ENCODE measurements around the gene ADD1.

The ADD1 gene

DNA sequence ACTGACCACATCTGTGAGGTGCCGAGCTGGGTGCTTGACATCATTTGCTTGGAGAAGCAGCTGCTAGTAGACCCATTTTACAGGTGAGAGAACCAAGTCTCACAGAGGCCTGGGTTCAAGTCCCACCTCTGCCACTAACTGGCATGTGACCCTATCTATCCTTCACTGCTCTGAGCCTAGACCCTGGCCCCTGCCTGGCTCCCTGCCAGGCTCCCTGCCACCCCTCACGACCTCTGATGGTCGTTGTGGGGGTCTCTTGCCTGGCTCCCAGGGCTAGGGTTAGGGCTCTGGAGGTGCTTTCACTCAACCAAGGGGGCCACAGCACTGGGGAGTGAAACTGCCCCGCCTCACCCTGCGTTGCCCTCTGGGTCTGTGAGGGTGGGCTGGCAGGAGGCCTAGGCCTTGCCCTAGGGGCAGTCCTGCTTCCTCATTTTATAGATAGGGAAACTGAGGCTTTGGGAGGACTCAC, 7.2 kb upstream of the ADD1 start:
- no peaks in the 10 kb centered on the region for H3K79me2 ChIP-seq
- H2AFZ ChIP-seq, result no peak overlapping the region
- no peaks in the 10 kb centered on the region for H3K9me3 ChIP-seq (ENCODE audit: control insufficient read depth, low read length)
- no peaks in the 10 kb centered on the region for H3K4me1 ChIP-seq
- no peak for TF ChIP-seq CTCF (IDR thresholded peaks at IDR 0.05)
- no peaks in the 10 kb centered on the region for H3K36me3 ChIP-seq (ENCODE audit: control insufficient read depth, insufficient read depth, low read length)
- no peaks in the 10 kb centered on the region for H3K27me3 ChIP-seq (ENCODE audit: control insufficient read depth, insufficient read depth, low read length)
- no peak overlapping the region for H3K4me3 ChIP-seq (ENCODE audit: low read depth, low read length)
- no peak overlapping the region for H3K9ac ChIP-seq
- H3K4me2 ChIP-seq (ENCODE audit: low read length), result no peak overlapping the region
- H3K27ac ChIP-seq, result no peak overlapping the region

DNA sequence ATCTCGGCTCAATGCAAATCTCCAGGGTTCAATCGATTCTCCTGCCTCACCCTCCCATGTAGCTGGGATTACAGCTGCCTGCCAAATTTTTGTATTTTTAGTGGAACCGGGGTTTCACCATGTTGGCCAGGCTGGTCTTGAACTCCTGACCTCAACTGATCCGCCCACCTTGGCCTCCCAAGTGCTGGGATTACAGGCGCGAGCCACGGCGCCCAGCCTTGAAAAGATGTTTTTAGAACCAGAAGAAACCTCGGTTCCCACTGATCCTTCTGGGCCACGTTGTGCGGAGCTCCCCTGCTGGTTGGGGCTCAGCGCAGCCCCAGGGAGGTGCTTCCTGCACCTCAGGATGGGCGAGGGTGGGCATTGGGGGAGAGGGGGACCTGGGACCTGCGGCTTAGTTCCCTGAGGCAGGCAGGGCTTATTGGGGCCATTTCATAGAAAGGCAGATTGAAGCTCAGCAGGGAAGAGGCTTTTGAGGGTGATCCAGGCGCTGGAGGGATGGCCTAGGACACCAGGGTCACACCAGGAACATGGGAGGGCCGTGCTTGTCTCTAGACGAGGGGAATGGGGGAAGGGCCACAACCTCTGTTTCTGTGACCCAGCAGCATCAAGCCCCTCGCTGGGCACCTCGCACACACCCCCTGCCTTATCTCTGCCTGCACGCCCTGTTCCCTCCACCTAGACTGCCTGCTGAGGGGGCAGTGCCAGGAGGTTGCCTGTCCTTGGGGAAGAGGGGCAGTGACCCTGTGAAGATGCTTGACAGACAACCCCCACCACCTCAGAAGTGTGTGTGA, 6.3 kb upstream of the ADD1 start:
- Histone ChIP-seq H3K4me3 (ENCODE audit: low read depth, low read length) (no peak overlapping the region), H3K27ac (no peak overlapping the region), H3K27me3 (ENCODE audit: control insufficient read depth, insufficient read depth, low read length) (no peaks in the 10 kb centered on the region), H2AFZ (no peak overlapping the region), H3K4me2 (ENCODE audit: low read length) (no peak overlapping the region), H3K79me2 (no peaks in the 10 kb centered on the region), H3K9ac (no peak overlapping the region), H3K9me3 (ENCODE audit: control insufficient read depth, low read length) (no peaks in the 10 kb centered on the region), H3K36me3 (ENCODE audit: control insufficient read depth, insufficient read depth, low read length) (no peaks in the 10 kb centered on the region), H3K4me1 (no peaks in the 10 kb centered on the region)
- no peak for TF ChIP-seq CTCF (IDR thresholded peaks at IDR 0.05)

DNA sequence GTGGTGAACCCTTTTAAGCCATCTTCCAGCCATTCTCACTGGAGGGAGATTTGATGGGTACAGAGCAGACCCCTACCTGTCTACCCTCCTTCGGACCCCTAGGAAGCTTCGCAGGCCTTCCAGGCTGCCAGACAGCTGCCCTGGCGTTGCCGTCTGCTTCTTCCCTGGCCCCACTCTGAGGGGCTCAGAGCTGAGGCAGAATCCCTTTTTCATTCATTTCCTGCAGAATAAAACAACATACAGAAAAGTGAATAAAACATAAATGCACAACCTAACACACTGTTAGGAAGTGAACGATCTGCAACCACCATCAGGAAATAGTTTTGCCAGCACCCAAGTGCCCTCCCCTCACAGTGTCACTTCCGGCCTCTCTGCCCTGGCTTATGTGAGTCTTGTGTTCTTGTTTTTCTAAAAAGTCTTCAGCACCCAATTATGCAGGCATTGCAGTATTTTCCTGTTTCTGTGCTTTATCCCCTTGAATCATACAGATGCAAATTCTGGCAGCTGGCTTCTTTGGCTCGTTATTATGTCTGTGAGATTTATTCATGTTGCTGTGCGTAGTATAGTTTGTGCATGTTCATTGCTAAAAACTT, 5.6 kb upstream of the ADD1 start:
- no peak overlapping the region for H3K4me3 ChIP-seq (ENCODE audit: low read depth, low read length)
- H2AFZ ChIP-seq, result no peak overlapping the region
- no peak overlapping the region for H3K9ac ChIP-seq
- no peak overlapping the region for H3K27ac ChIP-seq
- no peaks in the 10 kb centered on the region for H3K79me2 ChIP-seq
- no peaks in the 10 kb centered on the region for H3K27me3 ChIP-seq (ENCODE audit: control insufficient read depth, insufficient read depth, low read length)
- H3K4me2 ChIP-seq (ENCODE audit: low read length), result no peak overlapping the region
- H3K4me1 ChIP-seq, result no peaks in the 10 kb centered on the region
- H3K36me3 ChIP-seq (ENCODE audit: control insufficient read depth, insufficient read depth, low read length), result no peaks in the 10 kb centered on the region
- no peak for TF ChIP-seq CTCF (IDR thresholded peaks at IDR 0.05)
- H3K9me3 ChIP-seq (ENCODE audit: control insufficient read depth, low read length), result no peaks in the 10 kb centered on the region

GRCh38 chr4:2839060-2839459, 4.6 kb upstream of the ADD1 start:
- Histone ChIP-seq H3K27me3 (ENCODE audit: control insufficient read depth, insufficient read depth, low read length) (no peaks in the 10 kb centered on the region), H3K9me3 (ENCODE audit: control insufficient read depth, low read length) (no peaks in the 10 kb centered on the region), H3K27ac (no peak overlapping the region), H3K4me3 (ENCODE audit: low read depth, low read length) (no peak overlapping the region), H3K36me3 (ENCODE audit: control insufficient read depth, insufficient read depth, low read length) (no peaks in the 10 kb centered on the region), H3K4me1 (no peaks in the 10 kb centered on the region), H3K79me2 (no peaks in the 10 kb centered on the region), H3K4me2 (ENCODE audit: low read length) (no peak overlapping the region), H3K9ac (no peak overlapping the region), H2AFZ (no peak overlapping the region)
- no peak for TF ChIP-seq CTCF (IDR thresholded peaks at IDR 0.05)
